GM18520 (cell line): ENCODE results near the gene GP1BA.

ENCODE experiments used
- ATAC-seq: cut with Tn5 transposase; IDR thresholded peaks from one replicate; pipeline ENCODE4 v1.9.1; 2021; ENCODE audit not compliant: unreplicated experiment

Gene GP1BA

DNA sequence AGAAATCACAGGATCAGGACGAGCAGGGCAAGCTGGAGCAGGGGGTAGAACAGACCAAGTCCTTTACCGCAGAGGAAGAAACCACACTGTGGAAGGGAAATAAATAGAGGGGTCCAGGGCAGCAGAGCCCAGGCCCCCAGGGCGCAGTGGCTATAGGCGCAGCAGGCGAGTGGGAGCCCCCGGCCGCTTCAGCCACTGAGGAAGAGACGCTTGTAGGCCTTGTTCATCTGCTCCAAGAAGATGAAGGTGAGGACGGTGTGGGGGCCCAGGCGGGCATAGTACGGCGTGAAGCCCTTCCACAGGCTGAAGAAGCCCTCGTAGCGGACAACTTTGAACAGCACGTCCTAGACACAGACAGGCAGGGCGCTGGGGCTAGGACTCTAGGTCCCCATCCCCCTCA is 5.5 kb downstream of the GP1BA start:
- ATAC-seq: no peak

DNA sequence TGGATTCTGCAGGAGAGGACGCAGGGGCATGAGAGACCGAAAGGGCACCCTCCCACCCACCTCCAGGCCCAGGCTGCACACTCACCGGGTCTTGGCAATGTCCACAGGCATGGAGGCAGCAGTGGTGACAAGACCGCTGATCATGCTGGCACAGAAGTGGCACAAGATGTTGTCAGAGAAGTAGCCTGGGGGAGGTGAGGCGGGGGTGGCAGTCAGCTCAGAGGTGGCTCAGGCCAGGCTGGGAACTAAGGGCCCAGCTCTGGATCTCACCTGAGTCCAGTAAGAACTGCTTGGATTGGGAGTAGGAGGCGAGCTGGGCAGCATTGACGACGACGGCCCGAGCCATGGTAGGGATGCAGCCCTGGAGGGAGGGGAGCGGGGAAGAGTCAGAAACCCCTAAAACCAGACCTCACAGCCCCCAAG is 6.0 kb downstream of the GP1BA start:
- no peak for ATAC-seq

DNA sequence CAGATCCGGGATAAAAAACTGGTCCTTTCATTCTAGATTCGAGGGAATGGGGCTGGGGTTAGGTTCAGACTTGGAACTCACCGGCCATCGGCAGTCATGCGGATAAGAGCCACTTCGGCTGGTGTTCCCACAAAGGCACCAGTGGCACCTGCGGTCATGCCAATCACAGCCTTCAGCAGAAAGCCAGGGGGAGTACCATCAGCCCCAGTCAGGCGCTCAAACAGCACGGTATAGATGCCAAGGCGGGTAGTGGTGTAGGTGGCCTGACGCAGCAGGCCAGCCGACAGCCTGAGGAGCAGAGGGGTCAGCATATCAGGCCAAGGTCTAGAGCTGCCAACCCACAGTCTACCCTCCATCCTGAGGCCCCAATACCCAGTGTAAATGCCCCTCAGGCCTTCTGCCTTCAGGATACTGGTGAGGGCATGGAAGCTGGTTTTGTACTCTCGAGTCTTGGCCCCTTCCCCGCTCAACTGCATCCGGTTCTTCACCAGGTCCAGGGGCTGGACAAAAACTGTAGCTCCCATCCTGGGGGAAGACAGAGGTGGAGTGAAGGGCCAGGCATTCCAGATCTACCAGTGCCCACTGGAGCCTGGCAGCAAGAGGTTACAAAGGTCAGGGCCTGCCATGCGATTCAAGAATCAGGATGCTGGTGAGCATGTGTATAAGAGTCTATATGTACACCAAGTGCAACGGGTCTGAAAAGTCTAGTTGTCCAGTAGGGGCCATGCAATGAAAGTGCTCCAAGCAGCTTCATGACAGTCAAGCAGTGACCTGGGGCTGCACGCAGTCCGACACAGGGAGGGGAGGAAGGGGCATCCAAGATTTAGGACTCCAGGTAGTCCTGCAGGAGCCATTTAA is 6.8 kb downstream of the GP1BA start:
- no peak for ATAC-seq

DNA sequence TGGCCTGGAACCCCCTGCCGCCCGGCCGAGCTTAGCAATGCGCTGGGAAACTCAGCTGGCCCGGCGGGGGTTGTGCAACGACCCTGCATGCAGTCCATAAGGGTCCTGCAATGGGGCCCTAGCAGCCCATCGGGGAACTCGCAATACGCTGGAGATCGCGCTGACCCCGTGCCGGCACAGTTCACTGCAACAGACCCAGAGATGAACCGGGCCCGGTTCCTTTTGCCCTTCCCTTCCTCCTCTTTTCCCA is 7.4 kb downstream of the GP1BA start:
- ATAC-seq: peak; percentile 6

DNA sequence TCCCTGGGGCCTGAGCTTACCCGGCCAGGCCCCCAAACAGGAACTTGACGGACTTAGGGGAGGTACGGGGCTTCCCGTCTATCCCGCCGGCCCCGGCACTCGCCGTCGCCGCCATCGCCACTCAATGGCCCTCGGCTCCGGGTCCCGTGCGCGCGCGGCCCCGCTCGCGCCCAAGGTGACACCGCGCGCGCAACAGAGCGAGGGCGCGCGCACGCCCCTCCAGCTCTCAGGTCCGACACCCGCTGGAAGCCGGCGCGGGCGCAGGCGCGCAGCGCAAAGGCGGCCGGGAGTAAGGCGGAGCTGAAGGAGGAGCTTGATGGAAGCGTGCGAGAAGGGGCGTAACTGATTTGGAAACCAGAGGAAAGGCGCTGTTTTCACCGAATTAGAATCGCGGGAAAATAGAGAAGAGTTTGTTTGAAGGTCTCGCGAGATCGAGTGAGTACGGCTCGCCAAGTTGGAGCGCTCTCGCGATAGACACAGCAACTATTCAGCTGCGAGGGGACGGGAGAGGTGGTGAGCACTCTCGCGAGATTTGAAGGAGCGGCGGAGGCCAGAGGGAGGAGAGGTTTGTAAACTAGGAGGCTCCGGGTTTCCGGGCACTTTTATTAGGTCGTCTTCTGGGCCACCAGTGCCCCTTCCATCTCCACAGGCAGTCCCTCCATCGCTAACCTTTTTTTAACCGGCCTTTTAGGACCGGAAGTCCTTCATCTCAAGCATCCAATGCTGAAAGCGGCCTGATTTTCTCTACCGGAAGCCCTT is 7.9 kb downstream of the GP1BA start, which contains the start of the genes RNF167 and SLC25A11:
TSS of gene RNF167 (plus strand) at position 473 of the 759 bp plus-strand sequence. CDS start 642 bp downstream, outside the sequence.
TSS of gene SLC25A11 (minus strand) at position 251 of the 759 bp plus-strand sequence. CDS start at position 115, 136 bp downstream.
- peak; percentile 76 for ATAC-seq

DNA sequence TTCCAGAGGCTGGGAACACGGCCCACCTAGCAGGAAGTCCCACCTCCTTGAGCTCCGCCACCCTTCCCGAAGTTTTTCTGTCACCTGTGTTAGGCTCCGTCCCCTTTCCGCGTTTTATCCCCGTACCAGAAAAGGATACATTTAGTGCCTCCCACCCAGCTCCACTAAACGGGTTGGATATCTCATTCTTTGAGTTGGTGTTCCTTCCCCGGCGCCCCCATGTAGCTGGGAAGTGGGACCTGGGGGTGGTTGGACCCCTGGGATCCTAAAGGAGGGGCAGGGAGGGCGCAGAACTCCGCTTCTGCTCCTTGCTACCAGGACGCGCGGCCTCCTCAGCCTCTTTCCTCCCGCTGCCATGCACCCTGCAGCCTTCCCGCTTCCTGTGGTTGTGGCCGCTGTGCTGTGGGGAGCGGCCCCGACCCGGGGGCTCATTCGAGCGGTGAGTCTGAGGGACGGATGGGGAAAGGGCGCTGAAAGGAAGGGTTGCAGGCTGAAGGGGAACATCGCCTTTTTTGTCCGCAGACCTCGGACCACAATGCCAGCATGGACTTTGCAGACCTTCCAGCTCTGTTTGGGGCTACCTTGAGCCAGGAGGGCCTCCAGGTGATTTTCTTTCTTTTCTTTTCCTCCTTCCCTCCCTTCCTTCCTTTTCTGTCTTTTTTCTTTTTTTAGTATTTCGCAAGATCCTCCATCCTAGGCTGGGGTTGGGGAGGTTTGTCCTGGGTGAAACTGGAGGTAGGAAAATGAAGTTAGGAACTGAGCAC is 8.7 kb downstream of the GP1BA start:
- ATAC-seq: no peak

DNA sequence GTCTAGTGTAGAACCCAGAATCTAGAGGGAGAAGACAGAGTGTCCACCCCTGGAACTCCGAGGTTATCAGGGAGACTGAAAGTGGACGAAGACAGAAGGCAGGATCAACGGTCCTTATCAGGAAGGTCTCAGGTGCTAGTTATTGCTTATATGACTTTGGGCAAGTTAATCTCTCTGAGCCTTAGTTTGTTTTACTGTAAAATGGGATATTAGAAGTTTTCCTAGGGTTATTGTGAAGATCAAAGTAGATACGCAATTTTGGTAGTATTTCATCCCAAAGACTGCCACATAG is 9.2 kb downstream of the GP1BA start:
- no peak for ATAC-seq

DNA sequence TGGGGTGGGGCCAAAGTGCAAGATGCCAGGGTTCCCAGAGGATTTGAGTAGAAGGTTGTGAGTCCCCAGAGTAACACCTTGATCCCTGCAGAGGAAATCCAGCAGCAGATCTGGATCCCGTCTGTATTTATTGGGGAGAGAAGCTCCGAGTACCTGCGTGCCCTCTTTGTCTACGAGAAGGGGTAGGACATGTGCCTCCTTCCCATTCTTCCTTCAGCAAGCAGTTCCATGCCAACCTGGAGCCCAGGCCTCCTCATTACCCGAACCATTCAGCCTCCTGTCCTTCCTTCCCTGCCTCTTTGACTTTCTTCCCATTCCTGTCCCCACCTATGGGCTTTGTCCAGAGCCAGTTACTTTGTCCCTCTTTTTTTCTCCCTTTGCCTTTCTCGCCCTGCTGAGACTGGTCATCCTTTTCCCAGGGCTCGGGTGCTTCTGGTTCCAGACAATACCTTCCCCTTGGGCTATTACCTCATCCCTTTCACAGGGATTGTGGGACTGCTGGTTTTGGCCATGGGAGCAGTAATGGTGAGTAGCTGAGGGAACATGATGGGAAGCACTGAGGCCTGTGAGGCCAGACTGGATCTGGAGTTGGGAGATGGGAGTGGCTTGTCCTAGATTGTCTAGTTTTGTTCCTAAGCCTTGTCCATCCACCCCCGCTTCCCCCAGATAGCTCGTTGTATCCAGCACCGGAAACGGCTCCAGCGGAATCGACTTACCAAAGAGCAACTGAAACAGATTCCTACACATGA is 10.9 kb downstream of the GP1BA start:
- ATAC-seq: no peak

DNA sequence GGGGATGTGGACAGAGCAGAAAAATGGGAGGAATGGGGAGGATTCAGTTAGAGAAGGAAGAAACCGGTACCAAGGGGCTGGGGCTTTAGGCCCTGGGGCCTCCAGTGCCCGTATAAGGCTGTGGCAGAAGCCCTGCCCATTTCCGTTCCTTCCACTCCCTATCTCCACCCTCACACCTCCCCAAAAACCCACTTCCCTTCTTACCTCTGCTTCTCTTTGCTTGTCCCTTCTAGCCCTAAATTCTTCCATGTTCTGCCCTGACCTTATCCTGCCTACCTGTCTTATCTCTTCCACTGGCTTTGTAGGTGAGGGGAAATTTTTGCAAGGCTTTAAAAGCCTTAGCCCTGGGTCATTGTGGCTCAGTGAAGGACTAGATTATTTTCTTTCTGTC is 12.1 kb downstream of the GP1BA start:
- no peak for ATAC-seq

DNA sequence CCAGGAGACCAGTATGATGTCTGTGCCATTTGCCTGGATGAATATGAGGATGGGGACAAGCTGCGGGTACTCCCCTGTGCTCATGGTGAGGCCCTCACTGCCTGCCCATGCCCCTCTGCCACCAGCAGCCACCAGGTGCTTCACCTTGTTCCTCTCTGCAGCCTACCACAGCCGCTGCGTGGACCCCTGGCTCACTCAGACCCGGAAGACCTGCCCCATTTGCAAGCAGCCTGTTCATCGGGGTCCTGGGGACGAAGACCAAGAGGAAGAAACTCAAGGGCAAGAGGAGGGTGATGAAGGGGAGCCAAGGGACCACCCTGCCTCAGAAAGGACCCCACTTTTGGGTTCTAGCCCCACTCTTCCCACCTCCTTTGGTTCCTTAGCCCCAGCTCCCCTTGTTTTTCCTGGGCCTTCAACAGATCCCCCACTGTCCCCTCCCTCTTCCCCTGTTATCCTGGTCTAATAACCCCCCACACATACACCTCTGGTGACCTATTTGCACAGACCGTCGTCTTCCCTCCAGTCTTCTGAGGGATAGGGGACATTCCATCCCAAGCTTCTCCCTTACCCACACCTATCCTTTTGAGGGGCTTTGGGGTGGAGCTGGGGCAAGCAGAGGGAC is 12.6 kb downstream of the GP1BA start:
- no peak for ATAC-seq

DNA sequence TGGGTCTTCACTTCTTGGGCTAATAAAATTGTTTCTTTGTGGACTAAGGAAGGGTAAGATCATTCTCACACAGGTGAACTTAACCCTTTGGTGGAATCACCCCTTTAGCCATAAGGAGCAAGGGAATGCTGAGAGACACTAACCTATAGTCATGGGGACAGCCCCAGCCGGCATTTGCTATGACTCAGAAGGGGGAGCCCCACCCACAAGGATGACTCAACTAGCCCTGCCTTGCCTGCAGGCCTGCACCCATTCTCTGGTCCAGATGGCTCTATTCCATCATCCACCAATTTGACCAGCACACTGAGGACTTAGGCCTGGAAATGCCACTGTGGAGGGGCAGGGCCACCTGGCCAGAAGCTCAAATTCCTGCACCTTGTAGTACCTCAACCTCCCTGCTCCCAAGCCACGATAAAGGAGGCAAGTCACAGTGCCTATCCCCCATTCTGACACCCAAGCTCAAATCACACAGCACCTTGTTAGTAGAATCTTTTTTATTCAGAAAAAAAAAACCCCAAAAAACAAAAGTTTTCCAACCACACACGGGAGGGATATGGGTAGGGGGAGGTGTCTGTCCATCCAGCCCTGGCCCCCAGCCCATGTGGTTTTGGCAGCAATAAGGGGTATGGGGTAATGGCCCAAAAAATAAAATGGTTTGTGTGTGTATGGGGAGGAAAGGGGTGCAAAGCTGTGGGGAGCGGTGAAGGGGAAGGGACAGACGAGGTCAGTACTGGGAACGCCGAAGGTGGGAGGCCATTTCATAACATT is 13.3 kb downstream of the GP1BA start:
- ATAC-seq: no peak

DNA sequence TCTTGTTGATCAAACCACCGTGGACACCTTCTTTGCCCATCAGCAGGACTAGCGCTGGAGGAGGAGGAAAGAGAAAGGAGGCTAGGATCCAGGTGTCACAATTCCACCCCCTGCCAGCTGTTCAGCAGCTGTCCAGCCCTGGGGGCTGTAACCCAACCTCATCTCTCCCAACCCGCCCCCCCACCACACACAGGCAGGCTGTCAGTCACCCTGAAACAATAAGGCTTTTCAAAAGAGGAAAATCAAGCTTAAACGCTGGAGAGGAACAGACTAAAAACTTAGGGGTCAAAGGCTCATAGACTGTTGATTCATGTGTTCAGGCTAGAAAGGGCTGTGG is 13.8 kb downstream of the GP1BA start:
- ATAC-seq: no peak

DNA sequence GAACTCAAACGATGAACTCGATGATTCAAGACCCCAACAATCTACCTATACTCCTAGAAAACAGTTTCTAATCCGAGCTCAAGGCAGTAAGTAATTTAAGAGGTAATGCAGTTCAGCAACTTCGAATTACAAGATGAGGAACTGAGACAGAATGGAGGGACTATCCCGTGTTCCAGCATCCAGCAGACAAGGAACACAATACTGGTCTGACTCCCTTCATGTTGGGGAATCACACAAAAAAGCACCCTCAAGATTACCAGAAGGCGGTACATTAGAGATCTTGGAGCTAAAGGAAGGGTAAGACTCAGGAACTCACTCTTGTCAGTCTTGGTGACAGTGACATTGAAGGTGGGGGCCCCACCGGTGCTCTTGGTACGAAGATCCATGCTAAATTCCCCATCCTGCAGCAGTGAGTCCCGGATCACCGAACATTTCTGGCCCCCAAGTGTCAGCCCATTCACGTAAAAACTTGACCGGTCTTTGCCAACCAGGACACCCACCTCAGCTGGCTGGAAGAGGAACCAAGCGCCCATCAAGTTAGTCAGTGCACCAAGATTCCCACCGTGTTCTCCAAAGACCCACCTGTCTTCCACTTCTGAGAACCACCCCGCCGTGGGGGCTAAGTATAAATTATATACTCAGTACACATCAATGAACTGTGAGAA is 14.4 kb downstream of the GP1BA start:
- no peak for ATAC-seq

DNA sequence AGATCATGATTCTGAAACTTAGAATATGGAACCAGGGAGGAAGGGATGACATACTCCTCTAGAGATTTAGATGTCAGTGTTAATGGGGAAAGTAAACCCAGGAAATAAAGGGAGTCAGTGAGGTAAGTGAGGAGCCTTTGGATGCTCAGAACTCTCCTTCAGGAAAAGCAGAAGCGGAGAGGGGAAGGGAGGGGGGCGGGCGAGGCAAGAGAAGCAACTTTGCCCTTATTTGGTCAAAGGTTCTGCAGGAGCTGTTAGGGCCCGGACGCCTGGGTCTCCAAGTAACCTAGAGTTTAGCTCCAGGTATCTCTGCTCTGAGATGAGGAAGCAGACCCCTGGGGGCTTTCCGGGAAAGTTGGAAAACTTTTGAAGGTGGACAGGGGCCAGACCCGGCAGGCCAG is 14.9 kb downstream of the GP1BA start:
- ATAC-seq: no peak

DNA sequence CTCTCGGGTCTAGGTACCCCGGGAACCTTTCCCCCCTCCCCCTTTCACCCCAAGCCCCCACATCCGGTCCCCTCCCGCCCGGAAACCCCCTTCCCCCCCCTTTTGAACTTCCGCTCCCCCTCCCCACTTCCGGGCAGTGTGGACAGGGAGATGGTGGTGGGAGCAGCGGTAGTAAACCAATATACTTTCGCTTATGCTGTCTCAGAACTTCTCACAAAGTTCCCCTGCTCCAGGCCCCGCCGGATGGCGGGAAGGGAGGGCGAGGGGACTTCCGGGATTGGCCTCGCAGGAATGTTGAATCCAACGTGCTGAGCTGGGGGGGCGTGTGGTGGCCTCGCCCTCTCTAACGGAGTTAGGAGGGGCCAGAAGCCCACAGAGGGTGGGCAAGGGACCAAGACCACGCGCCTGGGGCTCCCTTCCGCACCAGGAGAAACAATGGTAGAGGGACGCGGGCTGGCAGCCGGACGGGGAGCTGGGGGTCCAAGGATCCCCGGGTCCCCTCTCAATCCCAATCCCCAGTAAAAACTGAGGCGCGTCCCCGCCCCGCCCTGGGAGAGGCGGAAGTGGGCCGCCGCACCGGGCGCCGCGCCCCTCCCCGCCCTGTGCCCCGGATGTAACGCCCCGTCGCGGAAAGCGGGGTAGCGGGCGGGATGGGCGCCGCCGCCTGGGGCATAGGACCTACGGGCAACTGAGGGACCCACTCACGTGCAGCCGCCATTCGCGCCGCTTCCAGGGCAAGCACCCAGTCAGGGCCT is 15.5 kb downstream of the GP1BA start:
- ATAC-seq: no peak

DNA sequence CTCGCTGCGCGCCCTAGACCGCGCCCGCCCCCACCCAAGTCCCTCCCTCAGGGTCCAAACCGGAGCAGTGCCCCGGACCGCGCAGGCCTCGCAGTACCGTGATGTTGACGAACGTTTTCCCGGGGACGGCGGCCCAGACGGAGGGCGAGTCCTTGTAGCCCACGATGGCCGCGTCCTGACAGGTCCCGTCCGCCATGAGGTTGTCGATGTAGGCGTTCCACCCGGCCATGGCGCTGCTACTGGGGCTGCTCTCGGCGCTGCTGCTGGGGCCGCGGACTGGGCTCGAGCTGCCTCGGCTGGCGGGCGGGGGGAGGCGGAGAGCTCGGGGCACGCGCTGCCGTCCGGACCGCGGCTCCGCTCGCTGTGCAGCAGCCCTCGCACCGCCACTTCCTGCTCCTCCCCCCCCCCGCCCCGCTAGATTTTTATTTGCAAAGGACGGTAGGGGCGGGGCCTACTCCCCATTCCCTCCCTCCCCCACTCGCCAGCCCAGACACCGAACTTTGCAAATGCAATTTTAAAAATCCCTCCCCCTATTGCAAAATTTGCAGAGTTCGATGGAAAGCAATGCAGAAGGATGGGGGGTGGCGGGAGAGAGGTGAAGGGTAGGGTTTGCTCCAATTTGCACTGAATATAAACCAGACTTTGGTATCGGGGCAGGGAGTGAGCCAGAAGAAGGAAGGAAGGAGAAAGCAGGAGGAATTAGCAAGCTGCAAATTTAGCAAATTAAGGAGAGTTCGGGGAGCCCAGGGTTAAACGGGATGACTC is 16.3 kb downstream of the GP1BA start, which contains the start of gene PFN1:
TSS of gene PFN1 (minus strand) at position 365 of the 765 bp plus-strand sequence. CDS start at position 229, 136 bp downstream.
- ATAC-seq: no peak

DNA sequence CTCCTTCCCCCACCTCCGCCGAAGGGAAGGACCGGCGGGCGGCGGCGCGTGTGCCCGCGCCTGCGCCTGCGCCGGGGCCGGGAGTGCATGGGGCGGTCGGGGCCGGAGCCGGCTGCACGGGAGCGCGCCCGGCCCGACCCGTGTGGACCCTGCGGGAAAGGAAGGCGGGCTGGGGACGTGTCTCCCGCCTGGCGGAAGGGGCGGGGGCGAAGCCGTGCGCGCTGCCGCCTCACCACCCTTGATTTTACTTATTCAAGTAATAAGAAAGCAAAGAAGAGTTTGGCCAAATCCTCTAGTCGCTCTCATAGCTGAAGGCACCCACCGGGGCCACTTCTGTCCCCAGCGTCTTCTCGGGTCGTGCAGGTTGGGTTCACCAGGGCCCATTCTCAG is 16.8 kb downstream of the GP1BA start:
- ATAC-seq: peak; percentile 16
